H1 (cell line): ENCODE measurements around the gene CLASP2. TPM values are rescaled to one million over a fixed set of nuclear protein-coding genes. Genes with fewer than 3 reads are reported as not detected.
A peak's percentile ranks its signal among the peaks of the same experiment; 100 is the strongest.

Experiments used
- CTCF ChIA-PET: fragments of 300-600 bp; sonication (Branson Sonifier 250); formaldehyde crosslinking; loops from one replicate; lab custom pipeline; 2021; ENCODE audit not compliant: partially characterized antibody; lab: Charles Lee
- POLR2A ChIA-PET: fragments of 300-600 bp; sonication (Branson Sonifier 250); formaldehyde crosslinking; loops from one replicate; lab custom pipeline; 2021; ENCODE audit warnings: inconsistent platforms; ENCODE audit not compliant: partially characterized antibody; lab: Charles Lee
- DNase-seq, 2 experiments: peaks; one replicate each; pipeline versions ENCODE4 v3.0.0 to v3.0.0-alpha.2; 2010 to 2022; ENCODE audit warnings: low spot score in 2 of 2, low read depth in 1 of 2, mixed read lengths in 1 of 2
- FAIRE-seq: peaks from 2 replicates; lab custom pipeline; 2011; peaks lifted over from hg19 to GRCh38; lab: Jason Lieb, UNC
- H2AFZ ChIP-seq: 2 replicates; pipeline ENCODE4 v1.8.1; 2012; ENCODE audit warnings: low read length, inconsistent platforms
- H2AK5ac ChIP-seq: 2 replicates; pipeline ENCODE4 v1.6.1; 2013; ENCODE audit warnings: low read depth, low read length
- H2BK120ac ChIP-seq: replicated peaks from 2 replicates; pipeline ENCODE3; 2013; ENCODE audit warnings: low read depth, low read length, inconsistent platforms
- H2BK12ac ChIP-seq: 2 replicates; pipeline ENCODE4 v1.6.1; 2013; ENCODE audit warnings: low read depth, low read length
- H2BK15ac ChIP-seq: 2 replicates; pipeline ENCODE4 v1.6.1; 2013; ENCODE audit warnings: low read length
- H2BK20ac ChIP-seq: 2 replicates; pipeline ENCODE4 v1.6.1; 2013; ENCODE audit warnings: low read length
- H2BK5ac ChIP-seq: 2 replicates; pipeline ENCODE4 v1.6.1; 2013; ENCODE audit warnings: low read depth, low read length
- H3K14ac ChIP-seq: 2 replicates; pipeline ENCODE4 v1.6.1; 2013; ENCODE audit warnings: inconsistent platforms; ENCODE audit not compliant: insufficient read length
- H3K18ac ChIP-seq: 2 replicates; pipeline ENCODE4 v1.6.1; 2013; ENCODE audit warnings: low read length; ENCODE audit errors: extremely low read depth
- H3K23ac ChIP-seq: 2 replicates; pipeline ENCODE4 v1.6.1; 2013; ENCODE audit warnings: inconsistent platforms; ENCODE audit not compliant: insufficient read length
- H3K23me2 ChIP-seq: 2 replicates; pipeline ENCODE4 v1.6.1; 2013; ENCODE audit warnings: low read depth, low read length
- H3K27ac ChIP-seq: 2 replicates; pipeline ENCODE4 v1.6.1; 2011; ENCODE audit warnings: low read depth, low read length, inconsistent platforms
- H3K27me3 ChIP-seq, 4 experiments: replicated peaks in 1 of 4; 1 replicate in 1 of 4; 2 replicates in 3 of 4; pipeline versions ENCODE4 v1.6.1 to v1.8.1; 2011 to 2013; ENCODE audit warnings: low read length in 3 of 4, mild to moderate bottlenecking in 3 of 4, inconsistent platforms in 2 of 4, mixed read lengths in 2 of 4, moderate library complexity in 1 of 4; ENCODE audit not compliant: control insufficient read depth in 3 of 4, insufficient read depth in 3 of 4; ENCODE audit errors: extremely low read depth in 1 of 4
- H3K36me3 ChIP-seq, 4 experiments: 2 replicates each; pipeline versions ENCODE4 v1.6.1 to v1.8.1; 2011 to 2013; ENCODE audit warnings: mild to moderate bottlenecking in 4 of 4, low read length in 3 of 4, moderate library complexity in 2 of 4, control low read depth in 1 of 4, inconsistent platforms in 1 of 4; ENCODE audit not compliant: insufficient read depth in 4 of 4, control insufficient read depth in 2 of 4
- H3K4ac ChIP-seq: replicated peaks from 2 replicates; pipeline ENCODE3; 2013; ENCODE audit warnings: low read length, low read depth, mixed read lengths, inconsistent platforms; ENCODE audit not compliant: insufficient read length
- H3K4me1 ChIP-seq, 4 experiments: replicated peaks in 1 of 4; 1 replicate in 1 of 4; 2 replicates in 3 of 4; pipeline versions ENCODE4 v1.6.1 to v1.8.1; 2011 to 2013; ENCODE audit warnings: low read length in 3 of 4, inconsistent platforms in 2 of 4, mixed read lengths in 1 of 4; ENCODE audit not compliant: insufficient read depth in 4 of 4, control insufficient read depth in 3 of 4
- H3K4me2 ChIP-seq, 2 experiments: 2 replicates each; pipeline versions ENCODE4 v1.6.1 to v1.8.1; 2011 to 2013; ENCODE audit warnings: low read depth in 2 of 2, low read length in 2 of 2, control low read depth in 1 of 2, inconsistent platforms in 1 of 2, mild to moderate bottlenecking in 1 of 2; ENCODE audit not compliant: insufficient read depth in 1 of 2
- H3K4me3 ChIP-seq, 4 experiments: fragments of 200-600, 300-600 bp in 1 of 4; sonication (generic), shearing (Covaris generic), sonication (Bioruptor Twin) in 1 of 4; 2 replicates each; pipeline versions ENCODE4 v1.5.1 to v1.8.1; 2011 to 2016; ENCODE audit warnings: low read length in 4 of 4, low read depth in 3 of 4, control low read depth in 2 of 4, inconsistent platforms in 2 of 4, mild to moderate bottlenecking in 2 of 4, mixed read lengths in 1 of 4, moderate library complexity in 1 of 4; ENCODE audit not compliant: insufficient read depth in 2 of 4; ENCODE audit errors: extremely low read depth in 1 of 4
- H3K56ac ChIP-seq: replicated peaks from 2 replicates; pipeline ENCODE3; 2013; ENCODE audit warnings: low read depth, mild to moderate bottlenecking, mixed read lengths, low read length, inconsistent platforms; ENCODE audit not compliant: insufficient read length
- H3K79me1 ChIP-seq: 2 replicates; pipeline ENCODE4 v1.6.1; 2013; ENCODE audit warnings: low read depth, low read length, control low read depth
- H3K79me2 ChIP-seq, 2 experiments: 2 replicates each; pipeline versions ENCODE4 v1.6.1 to v1.8.1; 2012 to 2013; ENCODE audit warnings: low read length in 2 of 2, mild to moderate bottlenecking in 2 of 2, inconsistent platforms in 1 of 2; ENCODE audit not compliant: insufficient read depth in 2 of 2, control insufficient read depth in 1 of 2
- H3K9ac ChIP-seq, 4 experiments: replicated peaks in 1 of 4; 1 replicate in 1 of 4; 2 replicates in 3 of 4; pipeline versions ENCODE4 v1.6.1 to v1.8.1; 2011 to 2013; ENCODE audit warnings: low read depth in 3 of 4, low read length in 3 of 4, control low read depth in 2 of 4, mild to moderate bottlenecking in 2 of 4, moderate library complexity in 2 of 4, inconsistent platforms in 1 of 4; ENCODE audit errors: extremely low read depth in 1 of 4
- H3K9me3 ChIP-seq, 2 experiments: 2 replicates each; pipeline versions ENCODE4 v1.6.1 to v1.8.1; 2012 to 2013; ENCODE audit warnings: mild to moderate bottlenecking in 2 of 2, moderate library complexity in 2 of 2, control low read depth in 1 of 2, inconsistent platforms in 1 of 2, low read depth in 1 of 2, low read length in 1 of 2, mixed read lengths in 1 of 2; ENCODE audit not compliant: insufficient read depth in 2 of 2
- H4K20me1 ChIP-seq, 2 experiments: replicated peaks in 1 of 2; 2 replicates each; pipeline versions ENCODE3 to v1.8.1; 2011 to 2013; ENCODE audit warnings: inconsistent platforms in 2 of 2, low read length in 2 of 2, mild to moderate bottlenecking in 1 of 2; ENCODE audit not compliant: insufficient read depth in 2 of 2, control insufficient read depth in 1 of 2
- H4K5ac ChIP-seq: 2 replicates; pipeline ENCODE4 v1.6.1; 2013; ENCODE audit warnings: low read length, low read depth, mixed read lengths, inconsistent platforms; ENCODE audit not compliant: insufficient read length
- H4K8ac ChIP-seq: 2 replicates; pipeline ENCODE4 v1.8.0; 2013; ENCODE audit warnings: mild to moderate bottlenecking, moderate library complexity, low read length, inconsistent platforms; ENCODE audit not compliant: insufficient read depth; ENCODE audit errors: extremely low read depth
- H4K91ac ChIP-seq: replicated peaks from 2 replicates; pipeline ENCODE3; 2013; ENCODE audit warnings: low read length, mixed read lengths, inconsistent platforms; ENCODE audit not compliant: insufficient read length
- BACH1 ChIP-seq: IDR thresholded peaks from 2 replicates; pipeline ENCODE4 v1.6.1; 2012; ENCODE audit warnings: low read length, improper control_type of control experiment
- CBX5 ChIP-seq: fragments of 300-800, 300-1000 bp; sonication (generic); IDR thresholded peaks from 2 replicates; pipeline ENCODE4 v1.7.1; 2016; ENCODE audit warnings: antibody characterized with exemption, low read length, low read depth
- CBX8 ChIP-seq: fragments of 300-800, 300-1000 bp; sonication (generic); IDR thresholded peaks from 2 replicates; pipeline ENCODE4 v1.7.1; 2016; ENCODE audit warnings: low read depth, low read length, borderline replicate concordance
- EP300 ChIP-seq, 2 experiments: IDR thresholded peaks; 1 replicate in 1 of 2; 2 replicates in 1 of 2; pipeline ENCODE4 v1.6.1; 2011 to 2012; ENCODE audit warnings: low read depth in 2 of 2, low read length in 2 of 2, mild to moderate bottlenecking in 2 of 2, borderline replicate concordance in 1 of 2, inconsistent platforms in 1 of 2, moderate library complexity in 1 of 2
- GABPA ChIP-seq: IDR thresholded peaks from 2 replicates; pipeline ENCODE4 v1.6.1; 2011; ENCODE audit warnings: mild to moderate bottlenecking, low read length, moderate library complexity, borderline replicate concordance; ENCODE audit not compliant: insufficient read depth
- JUN ChIP-seq: IDR thresholded peaks from 2 replicates; pipeline ENCODE4 v1.6.1; 2011; ENCODE audit warnings: low read depth, mild to moderate bottlenecking, improper control_type of control experiment, low read length
- NRF1 ChIP-seq: IDR thresholded peaks from 2 replicates; pipeline ENCODE4 v1.6.1; 2011; ENCODE audit warnings: mild to moderate bottlenecking, low read depth, low read length, improper control_type of control experiment
- POU5F1 ChIP-seq: IDR thresholded peaks from 2 replicates; pipeline ENCODE4 v1.6.1; 2011; ENCODE audit warnings: low read depth, mild to moderate bottlenecking, low read length, moderate library complexity
- RFX5 ChIP-seq: IDR thresholded peaks from 2 replicates; pipeline ENCODE4 v1.6.1; 2011; ENCODE audit warnings: low read depth, low read length, improper control_type of control experiment, borderline replicate concordance
- SAP30 ChIP-seq: fragments of 300-600 bp; sonication (generic); IDR thresholded peaks from 2 replicates; pipeline ENCODE4 v1.7.1; 2012; ENCODE audit warnings: low read length, moderate library complexity, mild to moderate bottlenecking, inconsistent platforms; ENCODE audit not compliant: insufficient read depth, insufficient replicate concordance
- TEAD4 ChIP-seq: IDR thresholded peaks from 2 replicates; pipeline ENCODE4 v1.6.1; 2012; ENCODE audit warnings: low read depth, low read length, inconsistent platforms, mixed read lengths
- ZNF274 ChIP-seq: IDR thresholded peaks from 2 replicates; pipeline ENCODE4 v1.7.0; 2012; ENCODE audit warnings: low read length, borderline replicate concordance; ENCODE audit errors: extremely low read depth
- WGBS, 2 experiments: shearing (Covaris generic) in 1 of 2; methylation state at CpG; one replicate each; pipeline versions ENCODE4 v1.1.6 to v1.1.7; 2013 to 2015; ENCODE audit warnings: low lambda C conversion rate in 2 of 2, mixed read lengths in 2 of 2, inconsistent platforms in 1 of 2, low coverage in 1 of 2, missing lambda C conversion rate in 1 of 2; ENCODE audit not compliant: insufficient replicate concordance in 2 of 2, insufficient coverage in 1 of 2, insufficient read length in 1 of 2; ENCODE audit errors: extremely low coverage in 1 of 2, missing lambda C conversion rate in 1 of 2; 5-methylcytosine and 5-hydroxymethylcytosine counted together
- polyA plus RNA-seq, 7 experiments: library from polyadenylated mRNA; depleted of rRNA in 3 of 7; stranded (reverse) in 5 of 7; unstranded in 2 of 7; fragments of >200 nt in 5 of 7; fragments of 200-250 nt in 2 of 7; gene quantifications; 1 replicate in 5 of 7; 2 replicates in 1 of 7; 4 replicates in 1 of 7; pipeline versions ENCODE4 v1.2.1 to v1.2.3, GENCODE V29; 2011 to 2013; ENCODE audit warnings: missing spikeins in 2 of 7, mixed read lengths in 2 of 7
- total RNA-seq: library from RNA; stranded (reverse); fragmentation: NEBNext Ultra II Directional; extraction: Animal tissue kit (Norgen Biotek cat#: 25700); gene quantifications from 2 replicates; pipeline ENCODE4 v1.2.1, GENCODE V29; 2021
- TF ChIP-seq, protein P1 (sequence below): IDR thresholded peaks from 2 replicates; pipeline ENCODE4 v1.6.1; 2012; ENCODE audit warnings: inconsistent platforms

The CLASP2 gene
- total and polyA plus RNA-seq, 2 of the 8 experiments (the other 6 are each of a cell fraction or from before 2014, with no cell fraction given), result 21.7 to 58.0 TPM

DNA sequence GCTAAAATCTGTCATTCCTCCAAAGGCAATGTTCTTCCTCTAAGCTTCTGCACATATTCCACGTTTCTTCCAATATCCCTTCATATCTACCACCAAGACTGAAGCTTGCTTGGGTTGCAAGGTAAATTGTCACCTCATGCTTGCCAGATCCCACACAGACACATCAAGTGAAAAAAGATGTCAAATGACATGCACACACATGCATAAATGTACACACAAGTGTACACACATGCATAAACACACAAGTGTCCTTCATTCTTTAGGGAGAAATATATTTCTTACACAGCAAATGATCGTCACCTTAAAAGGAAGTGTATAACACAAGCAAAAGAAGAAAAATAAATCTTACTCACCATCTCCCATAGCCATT is 59.4 kb downstream of the CLASP2 start:
- Histone ChIP-seq H3K4ac (no peak overlapping the region), H3K79me2 (peaks cover 0 to 46% of the 10 kb centered on the region in 2 experiments; a peak in 2 of 4 replicates), H2BK20ac (no peak overlapping the region), H3K27me3 (no peaks in the 10 kb centered on the region), H3K23ac (no peak overlapping the region), H3K4me2 (peak overlapping the region; percentile 57 to 60; a peak in 3 of 4 replicates), H4K8ac (no peak overlapping the region), H3K9ac (no peak overlapping the region), H2BK15ac (no peak overlapping the region), H3K79me1 (no peaks in the 10 kb centered on the region; the same call in 1 of the 2 replicates), H2BK120ac (no peak overlapping the region), H3K9me3 (no peaks in the 10 kb centered on the region), H3K27ac (no peak overlapping the region), H4K91ac (no peak overlapping the region), H2AK5ac (no peak overlapping the region), H3K56ac (no peak overlapping the region), H3K36me3 (no peaks in the 10 kb centered on the region; a peak in 1 of 8 replicates), H3K4me3 (peak overlapping the region in 1 of 4 experiments; percentile 51; a peak in 3 of 8 replicates), H2BK12ac (no peak overlapping the region), H4K5ac (no peak overlapping the region), H4K20me1 (peaks cover 0 to 2% of the 10 kb centered on the region in 2 experiments), H3K23me2 (no peaks in the 10 kb centered on the region), H2AFZ (no peak overlapping the region), H3K18ac (no peak overlapping the region), H2BK5ac (no peak overlapping the region), H3K14ac (no peak overlapping the region), H3K4me1 (peaks cover 0 to 8% (median 3%) of the 10 kb centered on the region in 4 experiments; a peak in 4 of 7 replicates)
- ChIA-PET POLR2A (interaction anchor here (1.5 to 2.0 kb wide), 3 partner anchors 12 to 59 kb away, joined by 4 to 6 read pairs (median 6); partner anchors contain the start of gene CLASP2), CTCF (interaction anchor here (0.7 to 3.1 kb wide), 6 partner anchors 22 to 527 kb away, joined by 3 to 12 read pairs (median 6); no protein-coding TSS in a partner anchor)
- FAIRE-seq, result no peak
- WGBS, 2 experiments, result 81% methylated on average over 2 of the region's 2 CpGs; no CpG with 5 or more reads in 1 of the 2 experiments
- no peak for DNase-seq
- TF ChIP-seq JUN (no peak), BACH1 (no peak), CBX5 (no peak), TEAD4 (no peak), NRF1 (no peak), RFX5 (no peak), EP300 (IDR thresholded peaks at IDR 0.05; ENCODE audit: borderline replicate concordance in 1 of 2, low read depth in 2 of 2, low read length in 2 of 2) (no peak), ZNF274 (no peak), GABPA (no peak), CBX8 (no peak), POU5F1 (no peak), SAP30 (no peak)
- TF ChIP-seq, protein P1, sequence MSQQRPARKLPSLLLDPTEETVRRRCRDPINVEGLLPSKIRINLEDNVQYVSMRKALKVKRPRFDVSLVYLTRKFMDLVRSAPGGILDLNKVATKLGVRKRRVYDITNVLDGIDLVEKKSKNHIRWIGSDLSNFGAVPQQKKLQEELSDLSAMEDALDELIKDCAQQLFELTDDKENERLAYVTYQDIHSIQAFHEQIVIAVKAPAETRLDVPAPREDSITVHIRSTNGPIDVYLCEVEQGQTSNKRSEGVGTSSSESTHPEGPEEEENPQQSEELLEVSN, result no peak
